ENCODE results near the gene RTF1. TPM values are rescaled to one million over a fixed set of nuclear protein-coding genes. Genes with fewer than 3 reads are reported as not detected.

Gene RTF1
- polyA plus RNA-seq, 1 of the 3 experiments (the other 2 are of a cell fraction) = 27.8 TPM

DNA sequence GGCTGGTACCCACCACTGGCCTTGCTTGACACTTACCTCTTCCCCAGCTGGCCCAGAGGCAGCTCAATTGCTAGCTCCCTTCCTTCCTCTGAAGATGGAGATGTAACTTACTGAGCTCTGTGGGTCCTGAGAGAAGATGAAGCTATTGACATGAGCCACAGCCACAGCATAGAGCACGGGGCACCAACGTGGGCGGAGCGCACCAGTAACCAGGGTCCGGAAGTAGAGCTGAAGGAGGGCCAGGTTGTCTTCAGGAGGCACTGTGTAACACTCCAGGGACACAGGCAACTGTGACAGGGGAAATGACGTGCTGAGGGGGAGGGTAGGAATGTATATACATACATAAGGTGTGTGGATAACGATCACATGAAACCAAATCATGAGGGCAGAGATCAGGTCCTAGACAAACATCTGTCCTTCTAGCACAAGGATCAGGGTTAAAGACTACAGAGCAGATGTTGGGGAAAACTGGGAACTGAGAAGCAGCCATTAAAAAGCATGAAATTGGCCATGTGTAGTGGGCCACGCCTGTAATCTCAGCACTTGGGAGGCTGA lies 101.1 kb downstream of the RTF1 start:
- no peak overlapping the region for H3K4me2 ChIP-seq
- 93% methylated on average over 8 of the region's 8 CpGs for WGBS (ENCODE audit: low lambda C conversion rate)
- no peak overlapping the region for H3K9ac ChIP-seq
- no peak overlapping the region for H3K27ac ChIP-seq (ENCODE audit: low read depth in 2 of 2, low read length in 1 of 2)
- H3K4me3 ChIP-seq (ENCODE audit: low read depth in 2 of 2, low read length in 1 of 2) = no peak overlapping the region
- H4K20me1 ChIP-seq (ENCODE audit: insufficient read depth) = no peaks in the 10 kb centered on the region
- ChIA-PET CTCF (interaction anchor here (1.4 to 1.8 kb wide), 2 partner anchors 11 to 40 kb away, joined by 5 read pairs; no protein-coding TSS in a partner anchor), POLR2A (interaction anchor here (0.7 to 1.4 kb wide), 3 partner anchors 13 to 26 kb away, joined by 3 to 4 read pairs (median 3); partner anchors contain the start of gene RPAP1)
- H3K36me3 ChIP-seq (replicated peaks in 1 of 2; ENCODE audit: control insufficient read depth in 1 of 2, insufficient read depth in 2 of 2, low read length in 1 of 2) = peaks cover 6 to 7% of the 10 kb centered on the region in 2 experiments
- H2AFZ ChIP-seq (ENCODE audit: low read depth) = no peak overlapping the region
- H3K79me2 ChIP-seq (ENCODE audit: insufficient read depth) = no peaks in the 10 kb centered on the region
- no peak for TF ChIP-seq TAF1 (IDR thresholded peaks at IDR 0.05; ENCODE audit: borderline replicate concordance, low read depth, low read length)
- peaks cover 1% of the 10 kb centered on the region; the same call in 1 of the 2 replicates for H3K27me3 ChIP-seq (ENCODE audit: insufficient read depth)
- no peaks in the 10 kb centered on the region for H3K9me2 ChIP-seq
- H3K4me1 ChIP-seq (ENCODE audit: control insufficient read depth in 1 of 2, insufficient read depth in 2 of 2, low read depth in 1 of 2, low read length in 1 of 2) = peaks cover 0 to 8% of the 10 kb centered on the region in 2 experiments; a peak in 1 of 4 replicates
- H3K9me3 ChIP-seq = no peaks in the 10 kb centered on the region
- no peaks in the 10 kb centered on the region for H3F3A ChIP-seq (replicated peaks; ENCODE audit: insufficient read depth)
- no peak for DNase-seq

DNA sequence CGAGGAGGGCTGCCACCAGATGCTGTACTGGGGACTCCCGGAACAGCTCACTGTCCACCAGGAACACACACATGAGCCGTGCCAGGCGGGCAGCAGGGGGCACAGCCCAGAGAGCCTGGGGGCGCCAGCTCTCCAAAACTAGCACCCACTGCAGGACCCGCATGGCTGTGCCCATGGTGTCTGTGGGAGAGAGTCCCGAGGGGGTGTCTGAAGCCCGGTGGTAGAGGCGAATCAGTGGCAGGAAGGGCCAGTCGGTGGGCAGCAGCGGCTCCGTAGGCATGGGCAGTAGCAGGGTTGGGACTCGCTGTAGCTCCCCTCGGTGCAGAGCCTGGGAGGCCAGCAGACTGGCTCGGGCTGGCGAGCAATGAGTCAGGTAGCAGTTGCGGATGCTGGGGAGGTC lies 103.7 kb downstream of the RTF1 start:
- POLR2A ChIA-PET = interaction anchor here (0.5 to 1.5 kb wide), 3 partner anchors 12 to 103 kb away, joined by 3 to 5 read pairs (median 3); no protein-coding TSS in a partner anchor
- CTCF ChIA-PET = interaction anchor here (1.1 to 1.2 kb wide), 2 partner anchors 8 to 55 kb away, joined by 3 to 4 read pairs; no protein-coding TSS in a partner anchor
- no peak for TF ChIP-seq YY1 (IDR thresholded peaks at IDR 0.05; ENCODE audit: low read depth)
- TF ChIP-seq, protein P1, sequence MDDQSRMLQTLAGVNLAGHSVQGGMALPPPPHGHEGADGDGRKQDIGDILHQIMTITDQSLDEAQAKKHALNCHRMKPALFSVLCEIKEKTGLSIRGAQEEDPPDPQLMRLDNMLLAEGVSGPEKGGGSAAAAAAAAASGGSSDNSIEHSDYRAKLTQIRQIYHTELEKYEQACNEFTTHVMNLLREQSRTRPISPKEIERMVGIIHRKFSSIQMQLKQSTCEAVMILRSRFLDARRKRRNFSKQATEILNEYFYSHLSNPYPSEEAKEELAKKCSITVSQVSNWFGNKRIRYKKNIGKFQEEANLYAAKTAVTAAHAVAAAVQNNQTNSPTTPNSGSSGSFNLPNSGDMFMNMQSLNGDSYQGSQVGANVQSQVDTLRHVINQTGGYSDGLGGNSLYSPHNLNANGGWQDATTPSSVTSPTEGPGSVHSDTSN (IDR thresholded peaks at IDR 0.05) = no peak
- no peak for TF ChIP-seq TAF1 (IDR thresholded peaks at IDR 0.05; ENCODE audit: borderline replicate concordance, low read depth, low read length)
- TF ChIP-seq, protein P2, sequence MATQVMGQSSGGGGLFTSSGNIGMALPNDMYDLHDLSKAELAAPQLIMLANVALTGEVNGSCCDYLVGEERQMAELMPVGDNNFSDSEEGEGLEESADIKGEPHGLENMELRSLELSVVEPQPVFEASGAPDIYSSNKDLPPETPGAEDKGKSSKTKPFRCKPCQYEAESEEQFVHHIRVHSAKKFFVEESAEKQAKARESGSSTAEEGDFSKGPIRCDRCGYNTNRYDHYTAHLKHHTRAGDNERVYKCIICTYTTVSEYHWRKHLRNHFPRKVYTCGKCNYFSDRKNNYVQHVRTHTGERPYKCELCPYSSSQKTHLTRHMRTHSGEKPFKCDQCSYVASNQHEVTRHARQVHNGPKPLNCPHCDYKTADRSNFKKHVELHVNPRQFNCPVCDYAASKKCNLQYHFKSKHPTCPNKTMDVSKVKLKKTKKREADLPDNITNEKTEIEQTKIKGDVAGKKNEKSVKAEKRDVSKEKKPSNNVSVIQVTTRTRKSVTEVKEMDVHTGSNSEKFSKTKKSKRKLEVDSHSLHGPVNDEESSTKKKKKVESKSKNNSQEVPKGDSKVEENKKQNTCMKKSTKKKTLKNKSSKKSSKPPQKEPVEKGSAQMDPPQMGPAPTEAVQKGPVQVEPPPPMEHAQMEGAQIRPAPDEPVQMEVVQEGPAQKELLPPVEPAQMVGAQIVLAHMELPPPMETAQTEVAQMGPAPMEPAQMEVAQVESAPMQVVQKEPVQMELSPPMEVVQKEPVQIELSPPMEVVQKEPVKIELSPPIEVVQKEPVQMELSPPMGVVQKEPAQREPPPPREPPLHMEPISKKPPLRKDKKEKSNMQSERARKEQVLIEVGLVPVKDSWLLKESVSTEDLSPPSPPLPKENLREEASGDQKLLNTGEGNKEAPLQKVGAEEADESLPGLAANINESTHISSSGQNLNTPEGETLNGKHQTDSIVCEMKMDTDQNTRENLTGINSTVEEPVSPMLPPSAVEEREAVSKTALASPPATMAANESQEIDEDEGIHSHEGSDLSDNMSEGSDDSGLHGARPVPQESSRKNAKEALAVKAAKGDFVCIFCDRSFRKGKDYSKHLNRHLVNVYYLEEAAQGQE (IDR thresholded peaks at IDR 0.05; ENCODE audit: low read depth, low read length) = no peak
- TF ChIP-seq FOSL2 (IDR thresholded peaks at IDR 0.05; ENCODE audit: borderline replicate concordance, low read depth) = no peak
- no peak for TF ChIP-seq EZH2phosphoT487 (IDR thresholded peaks at IDR 0.05; ENCODE audit: borderline replicate concordance, low read depth)
- no peak for TF ChIP-seq POLR2AphosphoS5 (IDR thresholded peaks at IDR 0.05; ENCODE audit: low read depth, low read length)
- TF ChIP-seq, protein P3, sequence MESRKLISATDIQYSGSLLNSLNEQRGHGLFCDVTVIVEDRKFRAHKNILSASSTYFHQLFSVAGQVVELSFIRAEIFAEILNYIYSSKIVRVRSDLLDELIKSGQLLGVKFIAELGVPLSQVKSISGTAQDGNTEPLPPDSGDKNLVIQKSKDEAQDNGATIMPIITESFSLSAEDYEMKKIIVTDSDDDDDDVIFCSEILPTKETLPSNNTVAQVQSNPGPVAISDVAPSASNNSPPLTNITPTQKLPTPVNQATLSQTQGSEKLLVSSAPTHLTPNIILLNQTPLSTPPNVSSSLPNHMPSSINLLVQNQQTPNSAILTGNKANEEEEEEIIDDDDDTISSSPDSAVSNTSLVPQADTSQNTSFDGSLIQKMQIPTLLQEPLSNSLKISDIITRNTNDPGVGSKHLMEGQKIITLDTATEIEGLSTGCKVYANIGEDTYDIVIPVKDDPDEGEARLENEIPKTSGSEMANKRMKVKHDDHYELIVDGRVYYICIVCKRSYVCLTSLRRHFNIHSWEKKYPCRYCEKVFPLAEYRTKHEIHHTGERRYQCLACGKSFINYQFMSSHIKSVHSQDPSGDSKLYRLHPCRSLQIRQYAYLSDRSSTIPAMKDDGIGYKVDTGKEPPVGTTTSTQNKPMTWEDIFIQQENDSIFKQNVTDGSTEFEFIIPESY (IDR thresholded peaks at IDR 0.05; ENCODE audit: borderline replicate concordance, low read depth) = no peak
- TF ChIP-seq JUND (IDR thresholded peaks at IDR 0.05) = no peak
- TF ChIP-seq RCOR1 (IDR thresholded peaks at IDR 0.05; ENCODE audit: low read length) = no peak
- no peak for TF ChIP-seq ELF1 (IDR thresholded peaks at IDR 0.05)
- TF ChIP-seq NFIC (IDR thresholded peaks at IDR 0.05; ENCODE audit: borderline replicate concordance) = no peak
- no peak for TF ChIP-seq TCF12 (IDR thresholded peaks at IDR 0.05)
- TF ChIP-seq, protein P4, sequence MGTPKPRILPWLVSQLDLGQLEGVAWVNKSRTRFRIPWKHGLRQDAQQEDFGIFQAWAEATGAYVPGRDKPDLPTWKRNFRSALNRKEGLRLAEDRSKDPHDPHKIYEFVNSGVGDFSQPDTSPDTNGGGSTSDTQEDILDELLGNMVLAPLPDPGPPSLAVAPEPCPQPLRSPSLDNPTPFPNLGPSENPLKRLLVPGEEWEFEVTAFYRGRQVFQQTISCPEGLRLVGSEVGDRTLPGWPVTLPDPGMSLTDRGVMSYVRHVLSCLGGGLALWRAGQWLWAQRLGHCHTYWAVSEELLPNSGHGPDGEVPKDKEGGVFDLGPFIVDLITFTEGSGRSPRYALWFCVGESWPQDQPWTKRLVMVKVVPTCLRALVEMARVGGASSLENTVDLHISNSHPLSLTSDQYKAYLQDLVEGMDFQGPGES (IDR thresholded peaks at IDR 0.05; ENCODE audit: low read depth, low read length) = no peak
- TF ChIP-seq CHD2 (IDR thresholded peaks at IDR 0.05; ENCODE audit: low read length, partially characterized antibody) = no peak
- no peak for TF ChIP-seq GABPA (IDR thresholded peaks at IDR 0.05; ENCODE audit: low read depth)
- TF ChIP-seq, protein P5, sequence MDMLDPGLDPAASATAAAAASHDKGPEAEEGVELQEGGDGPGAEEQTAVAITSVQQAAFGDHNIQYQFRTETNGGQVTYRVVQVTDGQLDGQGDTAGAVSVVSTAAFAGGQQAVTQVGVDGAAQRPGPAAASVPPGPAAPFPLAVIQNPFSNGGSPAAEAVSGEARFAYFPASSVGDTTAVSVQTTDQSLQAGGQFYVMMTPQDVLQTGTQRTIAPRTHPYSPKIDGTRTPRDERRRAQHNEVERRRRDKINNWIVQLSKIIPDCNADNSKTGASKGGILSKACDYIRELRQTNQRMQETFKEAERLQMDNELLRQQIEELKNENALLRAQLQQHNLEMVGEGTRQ (IDR thresholded peaks at IDR 0.05; ENCODE audit: borderline replicate concordance, low read depth, low read length) = no peak
- TF ChIP-seq RAD21 (IDR thresholded peaks at IDR 0.05; ENCODE audit: low read length) = no peak

More for the DNA sequence above, 103.7 kb downstream of the RTF1 start:
- DNase-seq = no peak
- Histone ChIP-seq H3F3A (replicated peaks; ENCODE audit: insufficient read depth) (no peaks in the 10 kb centered on the region), H2AFZ (ENCODE audit: low read depth) (no peak overlapping the region), H3K36me3 (replicated peaks in 1 of 2; ENCODE audit: control insufficient read depth in 1 of 2, insufficient read depth in 2 of 2, low read length in 1 of 2) (peaks cover 6 to 7% of the 10 kb centered on the region in 2 experiments), H4K20me1 (ENCODE audit: insufficient read depth) (no peaks in the 10 kb centered on the region), H3K4me1 (ENCODE audit: control insufficient read depth in 1 of 2, insufficient read depth in 2 of 2, low read depth in 1 of 2, low read length in 1 of 2) (no peaks in the 10 kb centered on the region), H3K27me3 (ENCODE audit: insufficient read depth) (no peaks in the 10 kb centered on the region), H3K9me2 (no peaks in the 10 kb centered on the region), H3K9me3 (no peaks in the 10 kb centered on the region), H3K4me2 (no peak overlapping the region), H3K79me2 (ENCODE audit: insufficient read depth) (no peaks in the 10 kb centered on the region), H3K27ac (ENCODE audit: low read depth in 2 of 2, low read length in 1 of 2) (no peak overlapping the region), H3K4me3 (ENCODE audit: low read depth in 2 of 2, low read length in 1 of 2) (no peak overlapping the region), H3K9ac (no peak overlapping the region)
- WGBS (ENCODE audit: low lambda C conversion rate) = 100% methylated on average over 2 of the region's 17 CpGs
